ENCODE results near the gene SYNE2.
"Not testable (repeated sequence)": the region's sequence is repeated elsewhere in the genome, so short reads cannot be mapped to it uniquely, and the experiment has no call there.

SYNE2 gene

GRCh38 chr14:64082837-64083236, 230.0 kb downstream of the SYNE2 start:
- no peak for DNase-seq

- no peak for DNase-seq
Observed at GRCh38 chr14:64088647-64088964, 235.8 kb downstream of the SYNE2 start.

GRCh38 chr14:64089920-64090319, 237.1 kb downstream of the SYNE2 start:
- DNase-seq: no peak

- no peak for DNase-seq
Observed at GRCh38 chr14:64091217-64091616, 238.4 kb downstream of the SYNE2 start.

GRCh38 chr14:64092338-64092737, 239.5 kb downstream of the SYNE2 start:
- DNase-seq: no peak

- DNase-seq: no peak
Observed at GRCh38 chr14:64092940-64093339, 240.1 kb downstream of the SYNE2 start.

- DNase-seq: no peak
Observed at GRCh38 chr14:64095620-64096019, 242.8 kb downstream of the SYNE2 start.

GRCh38 chr14:64098120-64098519, 245.3 kb downstream of the SYNE2 start:
- DNase-seq: no peak

GRCh38 chr14:64107438-64107837, 254.6 kb downstream of the SYNE2 start:
- no peak for DNase-seq

DNA sequence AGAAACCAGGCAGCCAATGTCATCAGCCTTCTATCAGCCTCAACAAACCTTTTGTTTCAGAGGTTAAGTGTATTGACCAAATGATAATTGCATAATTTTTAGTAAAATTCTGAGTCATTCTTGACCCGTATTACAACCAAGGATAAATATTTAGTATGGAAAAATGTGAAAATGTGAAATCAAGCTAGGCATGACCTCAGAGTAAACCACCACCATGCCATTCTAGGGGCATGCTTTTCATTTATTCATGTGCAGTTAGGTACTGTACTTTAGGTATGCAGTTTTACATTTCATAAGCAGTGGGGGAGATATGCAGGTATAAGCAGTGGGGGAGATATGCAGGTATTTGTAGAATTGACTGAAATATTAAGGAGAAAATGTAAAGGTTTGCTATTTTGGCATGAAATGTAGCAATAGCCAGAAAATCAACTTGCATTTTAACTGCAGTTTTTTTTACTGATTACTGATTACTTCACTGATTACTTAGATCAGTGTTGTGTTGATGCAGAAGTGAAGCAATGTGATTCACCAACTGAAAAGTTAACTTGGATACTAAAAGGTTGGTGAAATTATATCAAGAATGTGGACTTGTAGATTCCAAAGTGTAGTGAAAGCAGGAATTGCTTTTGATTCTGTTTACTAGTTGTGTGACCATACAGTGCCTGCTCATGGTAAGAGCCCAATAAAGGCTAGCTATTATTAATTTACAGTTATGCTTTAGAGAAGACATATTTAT, 257.2 kb downstream of the SYNE2 start:
- DNase-seq: no peak

DNA sequence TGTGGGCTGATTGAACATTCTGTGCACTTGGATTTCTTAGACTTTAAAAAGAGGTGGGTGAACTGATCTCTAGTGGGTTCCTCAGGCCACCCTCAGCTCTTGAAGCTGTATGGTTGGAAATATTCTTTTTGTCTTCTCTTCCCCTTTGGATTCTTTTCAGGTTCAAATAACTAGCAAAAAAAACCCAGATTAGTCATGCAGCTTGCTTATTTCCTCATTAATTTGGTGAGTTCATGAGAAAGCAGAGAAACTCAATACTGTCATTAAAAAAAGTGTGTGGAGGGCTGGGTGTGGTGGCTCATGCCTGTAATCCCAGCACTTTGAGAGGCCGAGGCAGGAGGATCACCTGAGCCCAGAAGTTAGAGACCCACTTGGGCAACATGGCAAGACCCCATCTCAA, 258.0 kb downstream of the SYNE2 start:
- no peak for DNase-seq

- no peak for DNase-seq
Observed at GRCh38 chr14:64112867-64113678, 260.3 kb downstream of the SYNE2 start.

- DNase-seq: no peak
Observed at GRCh38 chr14:64114166-64114565, 261.4 kb downstream of the SYNE2 start.

DNA sequence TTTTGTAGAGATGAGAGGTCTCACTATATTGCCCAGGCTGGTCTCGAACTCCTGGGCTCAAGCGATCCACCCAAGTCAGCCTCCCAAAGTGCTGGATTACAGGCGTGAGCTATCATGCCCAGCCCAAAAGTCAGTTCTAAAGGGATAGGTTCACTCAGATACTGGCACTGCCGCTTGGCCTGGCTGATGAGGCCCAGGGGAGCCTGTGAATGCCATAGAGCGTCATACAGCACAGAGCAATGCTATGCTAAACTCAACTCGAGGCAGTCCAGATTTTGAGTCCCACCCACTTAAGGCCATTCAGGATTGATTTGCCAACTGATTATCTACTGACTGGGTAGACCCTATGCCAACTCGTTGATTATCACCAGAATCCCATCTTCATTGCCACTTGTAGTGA, 262.0 kb downstream of the SYNE2 start:
- no peak for DNase-seq

DNA sequence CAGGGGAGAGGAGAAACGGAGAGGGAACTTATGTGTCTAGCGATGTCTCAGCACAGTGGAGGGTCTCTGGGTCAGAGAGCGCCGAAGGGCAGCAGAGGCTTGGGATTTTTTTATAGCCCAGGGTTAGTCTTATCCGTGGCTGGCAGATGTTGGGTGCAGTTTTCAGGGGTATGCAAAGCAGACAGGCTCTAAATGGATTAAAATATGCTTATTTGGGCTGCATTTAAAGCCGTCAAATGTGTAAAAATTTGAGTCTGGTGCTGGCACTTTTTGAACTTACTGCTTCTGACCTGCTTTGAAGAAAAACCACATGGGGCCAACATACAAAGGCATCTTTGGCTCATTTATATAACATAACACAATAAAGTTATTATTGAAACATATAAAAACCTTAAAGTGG, 262.6 kb downstream of the SYNE2 start:
- DNase-seq: no peak

GRCh38 chr14:64117671-64118402, 265.0 kb downstream of the SYNE2 start:
- DNase-seq: no peak

- not testable (repeated sequence) for DNase-seq
Observed at GRCh38 chr14:64118403-64118742, 265.6 kb downstream of the SYNE2 start.

- DNase-seq: no peak
Observed at GRCh38 chr14:64118892-64119291, 266.1 kb downstream of the SYNE2 start.

GRCh38 chr14:64119500-64119899, 266.7 kb downstream of the SYNE2 start:
- DNase-seq: no peak

DNA sequence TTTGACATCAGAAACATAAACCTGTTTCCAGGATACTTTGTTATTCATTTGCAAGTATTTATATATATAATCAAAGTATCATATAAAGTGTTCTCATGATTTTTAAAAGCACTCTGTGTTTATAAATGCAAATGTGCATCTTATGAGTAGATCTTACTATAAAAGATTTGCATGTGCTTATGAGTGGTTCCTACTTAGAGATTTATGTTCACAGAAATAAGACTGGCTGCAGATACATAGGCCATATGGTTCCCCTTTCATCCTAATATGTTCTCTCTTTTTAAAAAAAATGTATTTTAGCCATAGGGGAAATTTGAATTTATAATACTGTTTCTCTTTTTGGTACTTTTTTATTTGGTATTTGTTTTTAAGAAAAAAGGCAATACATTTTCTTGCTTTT, 267.2 kb downstream of the SYNE2 start:
- DNase-seq: no peak

GRCh38 chr14:64123241-64123822, 270.5 kb downstream of the SYNE2 start:
- no peak for DNase-seq

GRCh38 chr14:64125270-64125669, 272.5 kb downstream of the SYNE2 start:
- no peak for DNase-seq

DNA sequence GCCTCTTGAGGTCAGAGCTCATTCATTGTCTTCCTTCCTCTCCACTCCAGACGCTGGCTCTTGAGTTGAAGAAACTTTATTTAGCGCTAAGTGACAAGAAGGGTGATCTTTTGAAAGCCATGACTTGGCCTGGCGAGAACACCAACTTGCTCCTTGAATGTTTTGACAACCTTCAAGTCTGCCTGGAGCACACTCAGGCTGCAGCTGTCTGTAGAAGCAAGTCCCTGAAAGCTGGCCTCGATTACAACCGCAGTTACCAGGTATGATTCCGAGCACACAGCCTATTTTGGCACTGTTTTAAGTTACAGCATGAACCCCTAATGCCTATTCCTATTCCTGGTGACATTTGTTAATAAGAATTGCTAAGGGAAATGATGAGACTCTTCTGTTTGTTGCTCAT, 273.7 kb downstream of the SYNE2 start:
- no peak for DNase-seq
